HG03575 (cell line): ENCODE data around the gene NINJ1.
"Not testable (repeated sequence)": the region's sequence is repeated elsewhere in the genome, so short reads cannot be mapped to it uniquely, and the experiment has no call there.

ENCODE experiments used
- ATAC-seq: cut with Tn5 transposase; IDR thresholded peaks from one replicate; pipeline ENCODE4 v1.9.1; 2021; ENCODE audit not compliant: unreplicated experiment, insufficient number of reproducible peaks, low FRiP score; ENCODE audit errors: extremely low read depth

NINJ1 gene

GRCh38 chr9:93122721-93123221 lies 11.3 kb downstream of the NINJ1 start:
- no peak for ATAC-seq

GRCh38 chr9:93121316-93122241 lies 12.5 kb downstream of the NINJ1 start:
- no peak for ATAC-seq

GRCh38 chr9:93120846-93121315 lies 13.2 kb downstream of the NINJ1 start:
- no peak for ATAC-seq

GRCh38 chr9:93119953-93120845 lies 13.9 kb downstream of the NINJ1 start:
- ATAC-seq = no peak

GRCh38 chr9:93119703-93119952 lies 14.4 kb downstream of the NINJ1 start:
- no peak for ATAC-seq

GRCh38 chr9:93118863-93119702 lies 15.0 kb downstream of the NINJ1 start:
- no peak for ATAC-seq

- ATAC-seq = no peak
Observed at GRCh38 chr9:93117924-93118862, 15.9 kb downstream of the NINJ1 start.

- ATAC-seq = not testable (repeated sequence)
Observed at GRCh38 chr9:93117521-93117920, 16.5 kb downstream of the NINJ1 start.

- ATAC-seq = no peak
Observed at GRCh38 chr9:93116072-93116961, 17.7 kb downstream of the NINJ1 start.

GRCh38 chr9:93115486-93116071 lies 18.5 kb downstream of the NINJ1 start:
- no peak for ATAC-seq

- no peak for ATAC-seq
Observed at GRCh38 chr9:93114984-93115335, 19.1 kb downstream of the NINJ1 start.

- no peak for ATAC-seq
Observed at GRCh38 chr9:93114169-93114983, 19.7 kb downstream of the NINJ1 start.

GRCh38 chr9:93112864-93113389 lies 21.1 kb downstream of the NINJ1 start:
- ATAC-seq = no peak

GRCh38 chr9:93112116-93112863 lies 21.8 kb downstream of the NINJ1 start:
- ATAC-seq = no peak
